VCaP (cell line): Measurements from ENCODE around the gene PHF21A.

ENCODE experiments used
- H3K27ac ChIP-seq: fragments of 450-650 bp; 2 replicates; pipeline ENCODE4 v1.5.1; 2017
- TF ChIP-seq, protein P1 (sequence below): fragments of 450-650 bp; conservative IDR thresholded peaks from 2 replicates; pipeline ENCODE4 v1.5.1; 2017; ENCODE audit warnings: mild to moderate bottlenecking, moderate library complexity

PHF21A gene

DNA sequence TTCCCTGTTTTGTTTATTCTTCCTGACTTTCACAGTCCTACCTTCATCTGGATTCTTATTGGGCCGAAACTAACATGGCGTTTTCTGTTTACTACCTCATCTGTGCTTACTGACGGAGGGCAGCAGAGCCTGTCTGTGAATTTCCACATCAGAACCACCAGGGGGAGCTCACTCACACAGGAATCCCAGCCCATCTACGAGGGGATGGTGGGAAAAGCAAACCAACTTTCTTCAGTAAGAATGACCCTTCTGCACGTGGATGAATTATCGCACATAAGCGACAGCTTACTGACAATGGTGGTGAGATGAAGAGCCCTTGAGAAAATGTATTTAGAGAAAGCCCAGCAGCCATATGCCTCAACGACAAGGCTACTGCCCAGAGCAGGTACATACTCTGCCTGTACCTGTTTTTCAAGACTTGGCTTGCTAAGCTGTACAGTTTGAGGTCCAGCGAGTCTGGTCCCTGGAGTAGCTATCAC, 156.3 kb downstream of the PHF21A start:
- H3K27ac ChIP-seq: peak overlapping the region; percentile 66
- TF ChIP-seq, protein P1, sequence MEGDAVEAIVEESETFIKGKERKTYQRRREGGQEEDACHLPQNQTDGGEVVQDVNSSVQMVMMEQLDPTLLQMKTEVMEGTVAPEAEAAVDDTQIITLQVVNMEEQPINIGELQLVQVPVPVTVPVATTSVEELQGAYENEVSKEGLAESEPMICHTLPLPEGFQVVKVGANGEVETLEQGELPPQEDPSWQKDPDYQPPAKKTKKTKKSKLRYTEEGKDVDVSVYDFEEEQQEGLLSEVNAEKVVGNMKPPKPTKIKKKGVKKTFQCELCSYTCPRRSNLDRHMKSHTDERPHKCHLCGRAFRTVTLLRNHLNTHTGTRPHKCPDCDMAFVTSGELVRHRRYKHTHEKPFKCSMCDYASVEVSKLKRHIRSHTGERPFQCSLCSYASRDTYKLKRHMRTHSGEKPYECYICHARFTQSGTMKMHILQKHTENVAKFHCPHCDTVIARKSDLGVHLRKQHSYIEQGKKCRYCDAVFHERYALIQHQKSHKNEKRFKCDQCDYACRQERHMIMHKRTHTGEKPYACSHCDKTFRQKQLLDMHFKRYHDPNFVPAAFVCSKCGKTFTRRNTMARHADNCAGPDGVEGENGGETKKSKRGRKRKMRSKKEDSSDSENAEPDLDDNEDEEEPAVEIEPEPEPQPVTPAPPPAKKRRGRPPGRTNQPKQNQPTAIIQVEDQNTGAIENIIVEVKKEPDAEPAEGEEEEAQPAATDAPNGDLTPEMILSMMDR: peak; percentile 95

GRCh38 chr11:45961751-45962240, 159.5 kb downstream of the PHF21A start:
- no peak overlapping the region for H3K27ac ChIP-seq
- TF ChIP-seq, protein P1: no peak

DNA sequence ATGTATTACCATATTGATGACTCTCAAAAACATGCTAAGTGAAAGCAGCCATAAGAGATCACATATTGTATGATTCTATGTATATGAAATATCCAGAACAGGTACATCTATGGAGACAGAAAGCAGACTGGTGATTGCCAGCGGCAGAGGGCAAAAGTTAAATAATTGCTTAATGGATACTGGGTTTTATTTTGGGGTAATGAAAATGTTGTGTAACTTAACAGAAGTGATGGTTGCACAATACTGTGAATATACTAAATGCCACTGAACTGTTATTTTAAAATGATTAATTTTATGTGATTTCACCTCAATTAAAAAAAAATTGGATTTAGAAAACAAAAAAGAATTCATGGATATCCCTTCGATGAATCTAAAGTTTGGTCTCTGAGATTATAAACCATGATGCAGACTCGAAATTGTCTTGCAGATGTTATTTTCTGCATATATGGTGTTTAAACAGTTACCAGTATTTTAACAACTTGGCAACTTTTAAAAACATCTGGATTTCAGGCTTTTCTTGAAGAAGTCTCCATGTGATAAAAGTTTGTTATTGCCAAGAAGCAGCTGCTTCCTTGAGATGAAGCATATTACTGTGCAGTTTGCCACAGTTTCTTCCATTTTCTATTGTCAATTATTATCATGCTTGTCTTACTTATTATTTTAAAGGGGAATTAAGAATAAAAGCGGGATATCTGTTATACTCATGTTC, 160.7 kb downstream of the PHF21A start:
- TF ChIP-seq, protein P1: no peak
- no peak overlapping the region for H3K27ac ChIP-seq

DNA sequence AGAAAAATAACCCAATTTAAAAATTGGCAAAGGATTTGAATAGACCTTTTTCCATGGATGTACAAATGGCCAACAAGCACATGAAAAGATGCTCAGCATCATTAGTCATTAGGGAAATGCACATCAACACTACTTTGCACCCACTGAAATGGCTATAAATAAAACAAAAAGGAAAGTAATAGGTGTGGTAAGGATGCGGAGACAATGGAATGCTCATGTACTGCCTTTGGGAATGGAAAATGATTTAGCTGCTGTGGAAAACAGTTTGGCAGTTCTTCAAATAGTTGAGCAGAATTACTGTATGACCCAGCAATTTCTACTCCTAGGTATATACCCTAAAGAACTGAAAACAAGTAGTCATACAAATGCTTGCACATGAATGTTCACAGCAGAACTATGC, 161.4 kb downstream of the PHF21A start:
- H3K27ac ChIP-seq: no peak overlapping the region
- TF ChIP-seq, protein P1: no peak

DNA sequence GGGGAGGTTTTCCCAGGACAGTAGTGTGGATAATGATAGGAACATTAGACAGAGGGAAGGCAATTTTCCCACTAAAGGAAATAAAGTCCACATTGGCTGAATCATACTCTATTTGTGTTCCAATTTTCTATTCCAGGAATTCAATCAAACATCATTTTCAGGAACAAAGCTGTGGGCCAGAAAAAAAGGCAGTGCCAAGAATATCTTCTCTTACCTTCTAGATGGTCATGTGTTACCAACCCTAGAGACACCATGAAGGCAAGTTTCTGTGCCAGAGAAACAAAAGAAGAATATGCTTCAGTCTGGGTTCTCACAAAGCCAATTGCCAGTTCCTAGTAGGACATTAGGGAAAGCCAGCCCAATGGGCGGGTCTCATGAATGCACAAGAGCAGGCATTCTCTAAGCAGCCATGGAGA, 171.3 kb downstream of the PHF21A start:
- TF ChIP-seq, protein P1: no peak

GRCh38 chr11:45948356-45948755, 172.9 kb downstream of the PHF21A start:
- TF ChIP-seq, protein P1: no peak
- no peak overlapping the region for H3K27ac ChIP-seq

More for the DNA sequence above, 171.3 kb downstream of the PHF21A start:
- H3K27ac ChIP-seq: no peak overlapping the region

DNA sequence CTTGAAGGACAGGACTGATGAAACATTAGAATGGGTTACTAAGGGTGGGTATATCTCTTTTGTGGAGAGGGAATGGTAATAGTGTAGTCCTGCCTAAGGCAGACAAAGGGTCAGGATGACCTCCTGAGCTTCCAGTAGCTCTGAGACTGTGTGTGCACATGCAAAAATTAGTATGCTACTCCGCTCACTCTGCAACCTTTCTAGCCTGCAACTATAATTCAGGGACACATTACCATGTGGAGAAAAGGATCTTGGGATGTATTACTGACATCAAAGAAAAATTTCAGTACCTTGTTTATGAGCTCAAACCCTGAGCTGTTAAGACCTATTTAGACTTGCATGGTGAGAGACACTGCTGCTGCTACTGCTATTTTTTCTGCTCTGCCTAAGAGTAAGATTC, 173.4 kb downstream of the PHF21A start:
- no peak overlapping the region for H3K27ac ChIP-seq

More for the DNA sequence above, 173.4 kb downstream of the PHF21A start:
- TF ChIP-seq, protein P1: no peak
